Hepatocyte (in vitro differentiated cells): ENCODE results near the gene GCSH.

Source experiments
- EZH2phosphoT487 ChIP-seq: fragments of 200-600 bp; sonication (generic); IDR thresholded peaks from one replicate; pipeline ENCODE4 v1.6.1; 2018; ENCODE audit warnings: antibody characterized with exemption, mild to moderate bottlenecking, low read depth, moderate library complexity; ENCODE audit not compliant: unreplicated experiment, severe bottlenecking
- TF ChIP-seq, protein P1 (sequence below): fragments of 200-600 bp; sonication (generic); IDR thresholded peaks from 2 replicates; pipeline ENCODE4 v1.5.1; 2016; ENCODE audit warnings: antibody characterized with exemption, mild to moderate bottlenecking; ENCODE audit not compliant: poor library complexity

DNA sequence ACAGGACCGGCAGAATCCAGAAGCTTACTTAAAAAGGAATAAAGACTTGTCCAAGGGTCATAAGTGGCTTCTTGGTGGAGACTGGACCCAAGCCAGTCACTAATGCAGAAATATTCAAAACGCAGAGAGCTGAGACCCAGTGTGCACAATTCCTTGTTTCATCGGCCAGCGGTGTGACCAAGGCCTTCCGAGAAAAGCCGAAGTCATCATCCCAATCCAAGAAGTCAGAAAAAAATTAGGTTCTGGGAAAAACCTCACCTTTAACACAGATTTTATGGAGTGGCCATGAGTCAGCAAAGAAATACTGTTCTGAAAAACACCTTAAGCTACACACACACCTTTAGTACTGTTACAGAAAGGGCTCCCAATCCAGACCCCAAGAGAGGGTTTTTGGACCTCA, 1.0 kb upstream of the GCSH start:
- TF ChIP-seq, protein P1, sequence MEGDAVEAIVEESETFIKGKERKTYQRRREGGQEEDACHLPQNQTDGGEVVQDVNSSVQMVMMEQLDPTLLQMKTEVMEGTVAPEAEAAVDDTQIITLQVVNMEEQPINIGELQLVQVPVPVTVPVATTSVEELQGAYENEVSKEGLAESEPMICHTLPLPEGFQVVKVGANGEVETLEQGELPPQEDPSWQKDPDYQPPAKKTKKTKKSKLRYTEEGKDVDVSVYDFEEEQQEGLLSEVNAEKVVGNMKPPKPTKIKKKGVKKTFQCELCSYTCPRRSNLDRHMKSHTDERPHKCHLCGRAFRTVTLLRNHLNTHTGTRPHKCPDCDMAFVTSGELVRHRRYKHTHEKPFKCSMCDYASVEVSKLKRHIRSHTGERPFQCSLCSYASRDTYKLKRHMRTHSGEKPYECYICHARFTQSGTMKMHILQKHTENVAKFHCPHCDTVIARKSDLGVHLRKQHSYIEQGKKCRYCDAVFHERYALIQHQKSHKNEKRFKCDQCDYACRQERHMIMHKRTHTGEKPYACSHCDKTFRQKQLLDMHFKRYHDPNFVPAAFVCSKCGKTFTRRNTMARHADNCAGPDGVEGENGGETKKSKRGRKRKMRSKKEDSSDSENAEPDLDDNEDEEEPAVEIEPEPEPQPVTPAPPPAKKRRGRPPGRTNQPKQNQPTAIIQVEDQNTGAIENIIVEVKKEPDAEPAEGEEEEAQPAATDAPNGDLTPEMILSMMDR = no peak
- TF ChIP-seq EZH2phosphoT487 = no peak
